Measurements from ENCODE around the gene UBR3.

Gene UBR3

DNA sequence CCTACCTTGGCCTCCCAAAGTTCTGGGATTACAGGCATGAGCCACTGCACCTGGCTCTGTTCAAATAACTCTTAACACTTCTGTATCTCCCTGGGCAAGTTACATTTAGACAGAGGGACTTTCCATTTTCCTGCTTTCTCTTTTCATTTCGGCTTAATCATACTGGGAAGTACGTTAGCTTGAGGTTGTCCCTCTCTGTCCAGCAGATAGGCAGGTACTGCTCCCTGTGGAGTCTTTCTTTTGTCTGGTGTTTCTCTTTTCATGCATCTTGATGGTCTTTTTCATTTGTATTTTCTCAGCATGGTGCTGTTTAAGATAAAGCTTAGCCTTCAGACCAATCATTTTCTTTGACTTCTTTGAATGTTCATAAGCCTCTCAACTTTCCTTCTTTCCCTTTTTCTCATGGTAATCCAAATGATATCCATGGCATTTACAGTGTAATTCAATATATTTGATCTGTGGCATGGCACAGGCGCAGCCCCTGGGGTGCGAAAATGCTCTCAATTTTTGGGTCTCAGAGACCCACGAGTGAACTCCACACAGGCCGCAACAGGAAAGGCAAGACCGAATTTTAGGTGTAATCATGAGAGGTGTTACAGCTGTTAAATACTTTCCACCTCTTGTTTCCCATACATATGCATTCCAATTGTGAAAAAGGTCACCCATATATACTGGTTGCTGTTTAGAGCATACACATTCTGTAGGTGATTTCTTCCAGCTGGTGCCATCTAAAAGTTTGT, 250.7 kb downstream of the UBR3 start:
- H3K79me2 ChIP-seq (ENCODE audit: control insufficient read depth, insufficient read depth, low read length, unreplicated experiment) = no peaks in the 10 kb centered on the region
- H3K4me3 ChIP-seq (ENCODE audit: low read depth, low read length) = no peak overlapping the region
- peaks cover 3% of the 10 kb centered on the region; the same call in 1 of the 2 replicates for H3K36me3 ChIP-seq (ENCODE audit: insufficient read depth, low read length)
- H3K27me3 ChIP-seq (ENCODE audit: insufficient read depth, low read length) = no peaks in the 10 kb centered on the region
- no peak overlapping the region for H2AFZ ChIP-seq (ENCODE audit: low read length, unreplicated experiment)
- H3K27ac ChIP-seq (ENCODE audit: low read depth, low read length) = no peak overlapping the region
- no peaks in the 10 kb centered on the region for H3K4me1 ChIP-seq (ENCODE audit: control insufficient read depth, insufficient read depth, low read length, unreplicated experiment)

DNA sequence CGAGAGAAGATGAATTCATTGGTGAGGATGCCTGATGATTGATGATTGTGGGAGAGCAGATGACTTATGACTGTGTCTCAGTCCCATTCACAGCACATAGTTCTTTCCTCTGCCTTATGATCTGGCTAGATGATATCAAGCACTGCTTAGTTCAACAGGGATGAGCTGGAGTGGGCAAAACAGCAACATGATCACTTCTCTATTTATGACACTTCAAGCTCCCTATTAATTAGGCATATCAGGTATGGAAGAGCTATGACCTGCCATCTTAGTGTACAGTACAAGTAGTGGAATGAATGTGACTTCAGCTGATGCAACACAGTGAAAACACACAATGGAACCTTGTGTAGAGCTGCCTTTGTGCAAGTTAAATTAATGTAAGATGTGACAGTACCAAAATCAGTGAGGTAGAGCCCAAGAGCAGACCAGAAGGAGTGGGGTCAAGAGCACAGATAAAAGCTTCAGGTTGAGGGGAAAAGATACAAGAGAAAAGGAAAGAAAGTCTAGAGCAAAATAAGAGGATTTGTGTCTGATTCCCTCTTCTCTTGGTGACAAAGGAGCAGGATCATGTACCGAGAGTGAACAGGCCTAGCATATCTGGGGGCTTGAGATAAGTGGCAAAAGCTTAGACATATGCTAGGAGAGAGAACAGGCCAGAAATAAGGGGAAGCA, 257.7 kb downstream of the UBR3 start:
- peaks cover 3% of the 10 kb centered on the region; the same call in 1 of the 2 replicates for H3K36me3 ChIP-seq (ENCODE audit: insufficient read depth, low read length)
- H3K4me1 ChIP-seq (ENCODE audit: control insufficient read depth, insufficient read depth, low read length, unreplicated experiment) = no peaks in the 10 kb centered on the region
- no peak overlapping the region for H3K27ac ChIP-seq (ENCODE audit: low read depth, low read length)
- H3K79me2 ChIP-seq (ENCODE audit: control insufficient read depth, insufficient read depth, low read length, unreplicated experiment) = no peaks in the 10 kb centered on the region
- H3K4me3 ChIP-seq (ENCODE audit: low read depth, low read length) = no peak overlapping the region
- H2AFZ ChIP-seq (ENCODE audit: low read length, unreplicated experiment) = no peak overlapping the region
- no peaks in the 10 kb centered on the region for H3K27me3 ChIP-seq (ENCODE audit: insufficient read depth, low read length)

DNA sequence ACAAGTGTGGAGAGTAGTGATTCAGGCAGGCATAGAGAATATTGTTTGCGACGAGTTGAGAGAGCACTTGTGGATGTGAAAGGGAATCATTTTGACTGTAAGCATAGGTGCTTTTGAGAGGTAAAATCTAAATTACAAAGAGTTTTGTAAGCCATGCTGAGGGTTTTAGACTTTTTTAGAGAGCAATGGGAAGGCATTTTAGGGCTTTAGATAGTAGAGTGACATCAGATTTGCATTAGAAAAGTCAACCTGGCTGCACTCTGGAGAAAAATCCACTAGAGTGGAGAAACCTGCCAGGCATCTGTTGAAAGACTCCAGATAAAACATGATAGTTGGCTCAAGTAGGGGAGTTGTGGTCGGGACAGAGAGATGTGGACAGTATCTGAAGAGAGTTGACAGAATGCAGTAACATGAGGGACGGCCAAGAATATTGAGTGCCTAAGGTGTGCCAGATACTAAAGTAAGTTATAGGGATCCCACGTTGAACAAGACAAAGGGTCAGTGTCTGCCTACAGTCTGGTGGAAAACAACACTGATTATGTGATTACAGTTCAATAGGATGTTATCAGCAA, 258.9 kb downstream of the UBR3 start:
- Histone ChIP-seq H3K4me1 (ENCODE audit: control insufficient read depth, insufficient read depth, low read length, unreplicated experiment) (no peaks in the 10 kb centered on the region), H3K4me3 (ENCODE audit: low read depth, low read length) (no peak overlapping the region), H3K27ac (ENCODE audit: low read depth, low read length) (no peak overlapping the region), H2AFZ (ENCODE audit: low read length, unreplicated experiment) (no peak overlapping the region), H3K36me3 (ENCODE audit: insufficient read depth, low read length) (peaks cover 3% of the 10 kb centered on the region; the same call in 1 of the 2 replicates), H3K27me3 (ENCODE audit: insufficient read depth, low read length) (no peaks in the 10 kb centered on the region), H3K79me2 (ENCODE audit: control insufficient read depth, insufficient read depth, low read length, unreplicated experiment) (no peaks in the 10 kb centered on the region)

DNA sequence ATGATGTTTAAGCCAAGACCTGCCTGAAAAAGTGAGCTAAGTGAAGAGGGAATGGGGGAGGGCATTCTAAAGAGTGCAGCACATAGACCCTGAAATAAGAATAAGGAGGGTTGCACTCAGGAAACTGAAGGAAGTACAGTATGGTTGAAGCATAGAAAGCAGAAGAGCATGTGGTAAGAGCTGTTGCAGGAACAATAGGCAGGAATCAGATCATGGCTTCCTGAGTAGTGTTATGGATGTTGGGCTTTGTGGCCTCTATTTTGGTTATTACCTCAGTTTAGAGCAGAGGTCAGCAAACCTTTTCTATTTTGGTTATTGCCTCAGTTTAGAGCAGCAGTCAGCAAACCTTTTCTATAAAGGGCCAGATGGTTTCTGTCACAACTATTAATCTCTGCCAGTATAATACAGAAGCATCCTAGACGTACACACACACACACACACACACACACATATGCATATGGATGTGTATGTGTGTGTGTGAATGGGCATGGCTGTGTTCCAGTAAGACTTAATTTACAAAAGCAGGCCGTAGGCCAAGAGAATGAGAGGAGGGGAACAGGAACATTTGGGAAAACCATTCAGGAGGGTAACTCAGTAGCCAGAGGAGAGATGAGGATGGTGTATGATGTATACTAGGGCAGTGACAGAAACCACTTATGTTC, 259.6 kb downstream of the UBR3 start:
- no peaks in the 10 kb centered on the region for H3K27me3 ChIP-seq (ENCODE audit: insufficient read depth, low read length)
- no peak overlapping the region for H3K4me3 ChIP-seq (ENCODE audit: low read depth, low read length)
- H3K79me2 ChIP-seq (ENCODE audit: control insufficient read depth, insufficient read depth, low read length, unreplicated experiment) = no peaks in the 10 kb centered on the region
- no peaks in the 10 kb centered on the region; the same call in 1 of the 2 replicates for H3K36me3 ChIP-seq (ENCODE audit: insufficient read depth, low read length)
- H2AFZ ChIP-seq (ENCODE audit: low read length, unreplicated experiment) = no peak overlapping the region
- H3K27ac ChIP-seq (ENCODE audit: low read depth, low read length) = no peak overlapping the region
- H3K4me1 ChIP-seq (ENCODE audit: control insufficient read depth, insufficient read depth, low read length, unreplicated experiment) = no peaks in the 10 kb centered on the region

DNA sequence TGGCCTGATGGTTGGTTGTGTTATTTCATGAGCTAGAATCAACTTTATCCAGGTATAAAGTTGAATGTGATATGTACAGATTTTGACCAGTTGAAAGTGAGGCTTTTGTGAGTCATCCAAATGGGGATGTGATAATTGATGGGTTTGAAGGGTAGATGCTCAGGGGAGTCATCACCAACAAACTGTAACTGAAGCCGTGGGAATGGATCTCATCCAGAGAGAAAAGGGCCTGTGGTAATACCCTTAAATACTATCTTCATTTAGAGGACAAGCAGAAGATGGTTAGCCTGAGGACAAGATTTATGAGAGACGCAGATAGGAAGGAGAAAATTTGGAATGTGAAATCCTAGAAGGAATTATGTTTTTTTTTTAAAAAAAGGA, 260.1 kb downstream of the UBR3 start:
- no peaks in the 10 kb centered on the region for H3K79me2 ChIP-seq (ENCODE audit: control insufficient read depth, insufficient read depth, low read length, unreplicated experiment)
- no peak overlapping the region for H3K4me3 ChIP-seq (ENCODE audit: low read depth, low read length)
- H3K27ac ChIP-seq (ENCODE audit: low read depth, low read length) = no peak overlapping the region
- no peaks in the 10 kb centered on the region; the same call in 1 of the 2 replicates for H3K36me3 ChIP-seq (ENCODE audit: insufficient read depth, low read length)
- no peaks in the 10 kb centered on the region for H3K27me3 ChIP-seq (ENCODE audit: insufficient read depth, low read length)
- no peak overlapping the region for H2AFZ ChIP-seq (ENCODE audit: low read length, unreplicated experiment)
- no peaks in the 10 kb centered on the region for H3K4me1 ChIP-seq (ENCODE audit: control insufficient read depth, insufficient read depth, low read length, unreplicated experiment)

DNA sequence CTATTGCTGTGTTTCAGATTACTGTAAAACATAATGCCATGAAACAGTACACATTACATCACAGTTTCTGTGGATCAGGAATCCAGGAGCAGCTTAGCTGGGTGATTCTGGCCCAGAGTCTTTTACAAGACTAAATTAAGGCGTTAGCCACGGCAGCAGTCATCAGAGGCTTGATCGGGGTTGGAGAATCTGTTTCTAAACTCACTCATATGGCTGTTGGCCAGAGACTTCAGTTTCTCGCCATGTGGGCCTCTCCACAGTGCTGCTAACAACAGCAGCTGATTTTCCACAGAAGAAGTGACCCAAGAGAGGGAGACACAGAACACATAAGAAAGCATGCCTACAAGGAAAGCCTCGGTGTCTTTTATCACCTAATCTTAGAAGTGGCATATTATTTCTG, 261.5 kb downstream of the UBR3 start:
- H2AFZ ChIP-seq (ENCODE audit: low read length, unreplicated experiment) = no peak overlapping the region

DNA sequence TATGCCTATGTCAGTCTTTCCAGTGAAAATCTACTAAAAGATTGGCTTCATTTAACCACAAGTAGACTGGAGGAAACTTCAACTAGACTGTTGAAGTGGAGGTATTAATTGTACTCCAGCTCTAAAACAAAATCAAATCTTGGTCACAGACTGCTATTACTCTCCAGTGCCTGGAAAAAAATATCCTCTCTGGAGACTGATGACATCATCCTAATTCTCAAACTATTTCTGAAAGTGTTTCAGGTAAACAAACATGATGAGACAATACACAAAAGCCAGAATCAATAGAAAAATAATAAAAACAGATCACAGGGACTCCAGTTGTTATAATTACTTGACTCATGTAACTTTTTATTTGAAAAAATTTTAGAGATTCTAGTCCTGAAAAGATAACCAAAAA, 263.0 kb downstream of the UBR3 start:
- Histone ChIP-seq H3K27ac (ENCODE audit: low read depth, low read length) (no peak overlapping the region), H3K4me1 (ENCODE audit: control insufficient read depth, insufficient read depth, low read length, unreplicated experiment) (no peaks in the 10 kb centered on the region), H3K4me3 (ENCODE audit: low read depth, low read length) (no peak overlapping the region)

More for the DNA sequence above, 261.5 kb downstream of the UBR3 start:
- Histone ChIP-seq H3K27ac (ENCODE audit: low read depth, low read length) (no peak overlapping the region), H3K4me1 (ENCODE audit: control insufficient read depth, insufficient read depth, low read length, unreplicated experiment) (no peaks in the 10 kb centered on the region), H3K36me3 (ENCODE audit: insufficient read depth, low read length) (no peaks in the 10 kb centered on the region), H3K4me3 (ENCODE audit: low read depth, low read length) (no peak overlapping the region), H3K27me3 (ENCODE audit: insufficient read depth, low read length) (no peaks in the 10 kb centered on the region), H3K79me2 (ENCODE audit: control insufficient read depth, insufficient read depth, low read length, unreplicated experiment) (no peaks in the 10 kb centered on the region)

DNA sequence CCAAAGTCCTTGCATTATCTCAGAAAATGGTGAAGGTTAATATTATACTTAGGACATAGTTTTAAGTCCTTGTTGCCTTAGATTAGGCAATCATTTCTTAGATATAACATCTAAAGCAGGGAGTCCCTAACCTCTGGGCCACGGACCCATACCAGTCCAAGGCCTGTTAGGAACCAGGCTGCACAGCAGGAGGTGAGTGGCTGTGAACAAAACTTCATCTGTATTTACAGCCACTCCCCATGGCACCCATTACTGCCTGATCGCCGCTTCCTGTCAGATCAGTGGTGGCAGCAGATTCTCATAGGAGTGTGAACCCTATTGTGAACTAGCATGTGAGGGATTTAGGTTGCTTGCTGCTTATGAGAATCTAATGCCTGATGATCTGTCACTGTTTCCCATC, 264.2 kb downstream of the UBR3 start:
- Histone ChIP-seq H3K36me3 (ENCODE audit: insufficient read depth, low read length) (no peaks in the 10 kb centered on the region), H3K27ac (ENCODE audit: low read depth, low read length) (no peak overlapping the region), H3K27me3 (ENCODE audit: insufficient read depth, low read length) (no peaks in the 10 kb centered on the region), H3K4me1 (ENCODE audit: control insufficient read depth, insufficient read depth, low read length, unreplicated experiment) (no peaks in the 10 kb centered on the region), H2AFZ (ENCODE audit: low read length, unreplicated experiment) (no peak overlapping the region), H3K4me3 (ENCODE audit: low read depth, low read length) (no peak overlapping the region), H3K79me2 (ENCODE audit: control insufficient read depth, insufficient read depth, low read length, unreplicated experiment) (no peaks in the 10 kb centered on the region)

More for the DNA sequence above, 263.0 kb downstream of the UBR3 start:
- Histone ChIP-seq H3K27me3 (ENCODE audit: insufficient read depth, low read length) (no peaks in the 10 kb centered on the region), H3K79me2 (ENCODE audit: control insufficient read depth, insufficient read depth, low read length, unreplicated experiment) (no peaks in the 10 kb centered on the region), H3K36me3 (ENCODE audit: insufficient read depth, low read length) (no peaks in the 10 kb centered on the region), H2AFZ (ENCODE audit: low read length, unreplicated experiment) (no peak overlapping the region)

DNA sequence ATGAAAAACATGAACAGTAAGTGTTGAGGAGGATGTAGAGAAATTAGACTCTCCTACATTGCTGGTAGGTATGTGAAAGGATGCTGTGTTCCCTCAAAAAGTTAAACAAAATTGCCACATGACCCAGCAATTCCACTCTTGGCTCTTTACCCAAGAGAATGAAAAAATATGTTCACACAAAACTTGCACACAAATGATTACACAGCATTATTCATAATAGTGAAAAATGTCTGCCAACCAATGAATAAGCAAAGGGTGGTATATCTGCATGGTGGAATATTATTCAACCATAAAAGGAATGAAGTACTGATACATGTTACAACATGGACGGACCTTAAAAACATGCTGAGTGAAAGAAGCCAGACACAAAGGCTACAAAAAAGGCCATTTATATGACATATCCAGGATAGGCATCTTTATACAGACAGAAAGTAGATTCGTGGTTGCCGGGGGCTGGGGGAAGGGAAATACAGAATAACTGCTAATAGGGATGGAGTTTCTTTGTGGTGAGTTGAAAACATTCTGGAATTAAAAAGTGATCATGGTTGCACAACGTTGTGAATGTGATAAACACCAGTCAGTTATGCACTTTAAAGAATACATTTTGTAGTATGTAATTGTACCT, 265.3 kb downstream of the UBR3 start:
- H2AFZ ChIP-seq (ENCODE audit: low read length, unreplicated experiment) = no peak overlapping the region
- no peak overlapping the region for H3K27ac ChIP-seq (ENCODE audit: low read depth, low read length)
- H3K79me2 ChIP-seq (ENCODE audit: control insufficient read depth, insufficient read depth, low read length, unreplicated experiment) = no peaks in the 10 kb centered on the region
- no peak overlapping the region for H3K4me3 ChIP-seq (ENCODE audit: low read depth, low read length)
- no peaks in the 10 kb centered on the region for H3K27me3 ChIP-seq (ENCODE audit: insufficient read depth, low read length)
- no peaks in the 10 kb centered on the region for H3K36me3 ChIP-seq (ENCODE audit: insufficient read depth, low read length)
- no peaks in the 10 kb centered on the region for H3K4me1 ChIP-seq (ENCODE audit: control insufficient read depth, insufficient read depth, low read length, unreplicated experiment)

DNA sequence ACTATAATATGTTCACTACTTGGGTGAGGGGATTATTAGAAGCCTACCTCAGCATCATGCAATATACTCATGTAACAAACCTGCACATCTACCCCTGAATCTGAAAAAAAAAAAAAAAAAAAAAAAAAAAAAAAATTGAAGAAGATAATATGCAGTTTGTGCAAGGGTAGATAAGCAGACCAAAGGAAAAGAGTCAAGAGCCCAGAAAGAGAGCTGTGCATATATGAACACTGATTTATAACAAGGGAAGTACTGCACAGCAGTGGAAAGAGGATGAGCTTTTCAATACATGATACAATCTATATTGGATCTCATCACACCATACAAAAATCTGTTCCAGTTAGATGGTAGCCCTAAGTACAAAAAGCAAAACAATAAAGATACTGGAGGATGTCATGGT, 268.1 kb downstream of the UBR3 start:
- Histone ChIP-seq H3K4me3 (ENCODE audit: low read depth, low read length) (no peak overlapping the region), H3K27ac (ENCODE audit: low read depth, low read length) (no peak overlapping the region), H3K36me3 (ENCODE audit: insufficient read depth, low read length) (no peaks in the 10 kb centered on the region), H2AFZ (ENCODE audit: low read length, unreplicated experiment) (no peak overlapping the region), H3K27me3 (ENCODE audit: insufficient read depth, low read length) (no peaks in the 10 kb centered on the region), H3K79me2 (ENCODE audit: control insufficient read depth, insufficient read depth, low read length, unreplicated experiment) (no peaks in the 10 kb centered on the region), H3K4me1 (ENCODE audit: control insufficient read depth, insufficient read depth, low read length, unreplicated experiment) (no peaks in the 10 kb centered on the region)
